ENCODE measurements around the gene TCFL5. TPM values are rescaled to one million over a fixed set of nuclear protein-coding genes. Genes with fewer than 3 reads are reported as not detected.

TCFL5 gene
- total and polyA plus RNA-seq, 10 donors: 4.1 to 8.8 (median 6.3) TPM

- no peak overlapping the region for H3K4me3 ChIP-seq
- H3K4me1 ChIP-seq: peaks cover 0 to 22% (median 2%) of the 10 kb centered on the region in 6 donors
- no peak for DNase-seq
- H3K36me3 ChIP-seq: peaks cover 14 to 100% (median 100%) of the 10 kb centered on the region in 6 donors
- no peak overlapping the region for H3K27ac ChIP-seq
- 94 to 96% (median 95%) methylated on average over 16 of the region's 16 CpGs for WGBS, 5 donors
- intact Hi-C loops (cut with DNase I; ENCODE audit: low total_unique reads): no loop called here
- H3K27me3 ChIP-seq (replicated peaks in 1 of 7): no peaks in the 10 kb centered on the region
- peak in 1 of 3 donors; percentile 25 for TF ChIP-seq POLR2AphosphoS5 (IDR thresholded peaks at IDR 0.05)
- TF ChIP-seq POLR2A (IDR thresholded peaks at IDR 0.05): no peak
- no peaks in the 10 kb centered on the region for H3K9me3 ChIP-seq
Observed at GRCh38 chr20:62906209-62906608, 44.6 kb upstream of the TCFL5 start.

DNA sequence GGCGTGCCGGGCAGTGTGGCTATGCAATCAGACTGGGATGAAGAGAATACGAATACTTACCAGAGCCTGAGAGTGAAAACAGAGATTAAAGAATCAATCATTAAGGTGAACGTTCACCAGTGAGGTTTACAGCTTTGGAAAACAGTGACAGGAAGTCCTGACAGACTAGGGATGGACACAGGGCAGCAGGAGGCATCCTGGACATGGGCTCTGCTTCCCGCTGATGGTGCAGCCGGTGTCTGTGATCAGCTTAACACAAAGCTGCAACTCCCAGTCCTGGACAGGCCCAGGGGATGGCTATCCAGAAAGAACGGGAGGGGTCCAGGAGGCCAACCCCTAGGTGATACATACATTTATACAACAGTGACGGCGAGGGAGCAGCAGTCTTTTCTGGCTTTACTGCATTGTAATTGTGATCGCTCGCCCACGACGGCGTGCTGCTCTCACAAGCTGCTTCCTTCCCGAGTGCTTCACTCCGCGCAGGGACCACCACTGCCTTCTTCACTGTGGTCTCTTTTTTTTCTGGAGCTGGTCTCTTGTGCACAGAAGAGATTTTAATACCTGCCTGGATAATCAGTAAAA is 44.0 kb upstream of the TCFL5 start:
- 91 to 95% (median 94%) methylated on average over 17 of the region's 17 CpGs for WGBS, 5 donors
- DNase-seq: no peak
- intact Hi-C loops (cut with DNase I; ENCODE audit: low total_unique reads): no loop called here

GRCh38 chr20:62902926-62903615 is 41.4 kb upstream of the TCFL5 start:
- TF ChIP-seq CTCF (IDR thresholded peaks at IDR 0.05 in 8 of 11, conservative IDR thresholded peaks at IDR 0.05 in 3 of 11) (no peak), POLR2AphosphoS5 (IDR thresholded peaks at IDR 0.05) (peak in 1 of 3 donors; percentile 60), POLR2A (IDR thresholded peaks at IDR 0.05) (no peak)
- peaks cover 18 to 39% (median 26%) of the 10 kb centered on the region in 6 donors for H3K4me1 ChIP-seq
- no peak for DNase-seq
- H3K4me3 ChIP-seq: no peak overlapping the region
- no peaks in the 10 kb centered on the region for H3K9me3 ChIP-seq
- WGBS, 5 donors: 76 to 89% (median 84%) methylated on average over 7 of the region's 7 CpGs
- intact Hi-C loops (cut with DNase I; ENCODE audit: low total_unique reads): no loop called here
- H3K27ac ChIP-seq: peak overlapping the region in 1 of 8 donors; percentile 22
- H3K27me3 ChIP-seq (replicated peaks in 1 of 7): no peaks in the 10 kb centered on the region
- peaks cover 9 to 74% (median 70%) of the 10 kb centered on the region in 6 donors for H3K36me3 ChIP-seq

More for the DNA sequence above, 44.0 kb upstream of the TCFL5 start:
- H3K27me3 ChIP-seq (replicated peaks in 1 of 7): no peaks in the 10 kb centered on the region
- no peak overlapping the region for H3K4me3 ChIP-seq
- H3K9me3 ChIP-seq: no peaks in the 10 kb centered on the region
- H3K27ac ChIP-seq: no peak overlapping the region
- H3K4me1 ChIP-seq: peaks cover 0 to 21% (median 5%) of the 10 kb centered on the region in 6 donors
- peaks cover 11 to 100% (median 95%) of the 10 kb centered on the region in 6 donors for H3K36me3 ChIP-seq
- TF ChIP-seq CTCF (IDR thresholded peaks at IDR 0.05 in 8 of 11, conservative IDR thresholded peaks at IDR 0.05 in 3 of 11) (no peak), POLR2A (IDR thresholded peaks at IDR 0.05) (no peak), POLR2AphosphoS5 (IDR thresholded peaks at IDR 0.05) (no peak)

- H3K4me1 ChIP-seq: peaks cover 18 to 31% (median 25%) of the 10 kb centered on the region in 6 donors
- peaks cover 9 to 63% (median 58%) of the 10 kb centered on the region in 6 donors for H3K36me3 ChIP-seq
- H3K27ac ChIP-seq: no peak overlapping the region
- TF ChIP-seq POLR2AphosphoS5 (IDR thresholded peaks at IDR 0.05) (peak; percentile 13 to 26 (median 14)), POLR2A (IDR thresholded peaks at IDR 0.05) (no peak)
- H3K4me3 ChIP-seq: no peak overlapping the region
- no peak for DNase-seq
- no peaks in the 10 kb centered on the region for H3K27me3 ChIP-seq (replicated peaks in 1 of 7)
- H3K9me3 ChIP-seq: no peaks in the 10 kb centered on the region
- 91 to 95% (median 94%) methylated on average over 11 of the region's 11 CpGs for WGBS, 5 donors
- intact Hi-C loops (cut with DNase I; ENCODE audit: low total_unique reads): no loop called here
Observed at GRCh38 chr20:62901891-62902290, 40.3 kb upstream of the TCFL5 start.

All from spleen (tissue), 11 donors.